Measurements from ENCODE around the gene ZNF552. TPM values are rescaled to one million over a fixed set of nuclear protein-coding genes. Genes with fewer than 3 reads are reported as not detected.

ZNF552 gene
- total and polyA plus RNA-seq, 2 of the 4 experiments (the other 2 are of a cell fraction): 2.8 to 4.7 TPM

GRCh38 chr19:57759096-57759495 lies 55.6 kb downstream of the ZNF552 start:
- H3K36me3 ChIP-seq (ENCODE audit: control insufficient read depth, insufficient read depth, low read length): peaks cover 45% of the 10 kb centered on the region
- WGBS, 2 experiments (ENCODE audit: extremely low coverage in 2 of 2, insufficient read length in 1 of 2): 100% methylated on average over 1 of the region's 2 CpGs; no CpG with 5 or more reads in 1 of the 2 experiments
- ATAC-seq (ENCODE audit: low read depth) (no peak), DNase-seq (no peak)
- H4K91ac ChIP-seq (ENCODE audit: insufficient read depth, low read depth, low read length): no peak overlapping the region
- no peak overlapping the region for H3K4ac ChIP-seq (ENCODE audit: low read depth, low read length)
- H3K79me1 ChIP-seq (ENCODE audit: low read depth in 1 of 2, low read length in 2 of 2): peaks cover 17 to 20% of the 10 kb centered on the region in 2 experiments
- H3K56ac ChIP-seq (ENCODE audit: extremely low read depth, insufficient read depth, low read length): no peak overlapping the region
- no peak overlapping the region for H2BK5ac ChIP-seq (ENCODE audit: low read depth, low read length, poor library complexity, severe bottlenecking)
- H4K5ac ChIP-seq (ENCODE audit: low read depth, low read length): no peak overlapping the region
- H3K9me3 ChIP-seq (ENCODE audit: control insufficient read depth, insufficient read depth, low read length): peaks cover 17% of the 10 kb centered on the region
- H2AK5ac ChIP-seq (ENCODE audit: low read depth, low read length): no peak overlapping the region
- dilution Hi-C loops (cut with HindIII; ENCODE audit: low sequenced_read_pairs, unreplicated experiment) (no loop called here), intact Hi-C loops (cut with micrococcal nuclease) (no loop called here), in situ Hi-C loops (cut with MboI; ENCODE audit: low sequenced_read_pairs) (no loop called here)
- H2BK20ac ChIP-seq (ENCODE audit: low read depth, low read length): no peak overlapping the region
- ChIA-PET CTCF (no interaction called here), POLR2A (ENCODE audit: unreplicated experiment) (no interaction called here)
- H2BK120ac ChIP-seq (ENCODE audit: low read depth, low read length): no peak overlapping the region
- H3K27me3 ChIP-seq (ENCODE audit: control insufficient read depth, insufficient read depth, low read length): no peaks in the 10 kb centered on the region
- H3K4me1 ChIP-seq (ENCODE audit: control insufficient read depth, insufficient read depth, low read length): no peaks in the 10 kb centered on the region
- TF ChIP-seq MXI1 (IDR thresholded peaks at IDR 0.05; ENCODE audit: borderline replicate concordance, low read depth, low read length) (no peak), BHLHE40 (IDR thresholded peaks at IDR 0.05; ENCODE audit: low read depth, low read length) (no peak), FOS (IDR thresholded peaks at IDR 0.05; ENCODE audit: low read depth, low read length) (no peak), CHD1 (IDR thresholded peaks at IDR 0.05; ENCODE audit: low read depth, low read length) (no peak), USF2 (IDR thresholded peaks at IDR 0.05; ENCODE audit: low read depth, low read length) (no peak)
- BruUV-seq (replicated peaks): no TSS peak
- no peak overlapping the region for H3K4me2 ChIP-seq (ENCODE audit: low read depth, low read length)
- H4K20me1 ChIP-seq (ENCODE audit: insufficient read depth, low read length): no peaks in the 10 kb centered on the region
- H3K27ac ChIP-seq (ENCODE audit: insufficient read depth, low read length): no peak overlapping the region
- H3K9me1 ChIP-seq (ENCODE audit: insufficient read depth, low read length): peaks cover 3% of the 10 kb centered on the region; the same call in 1 of the 2 replicates
- no peak overlapping the region for H2AFZ ChIP-seq (replicated peaks; ENCODE audit: low read length, poor library complexity)
- H4K8ac ChIP-seq (ENCODE audit: low read depth in 2 of 2, low read length in 2 of 2): no peak overlapping the region
- H3K4me3 ChIP-seq (ENCODE audit: insufficient read depth, low read depth, low read length): no peak overlapping the region
- no peak overlapping the region for H2BK15ac ChIP-seq (ENCODE audit: low read depth, low read length)
- no peak overlapping the region for H2AK9ac ChIP-seq (replicated peaks; ENCODE audit: low read depth, low read length, poor library complexity)
- no peak overlapping the region for H3K9ac ChIP-seq (ENCODE audit: low read depth, low read length)
- no peak overlapping the region for H3K18ac ChIP-seq (ENCODE audit: low read depth, low read length)
- no peak overlapping the region for H3K23ac ChIP-seq (ENCODE audit: low read depth, low read length)
- no peak overlapping the region for H3K14ac ChIP-seq (replicated peaks; ENCODE audit: low read depth, low read length)

All from IMR-90 (cell line).